GM10266 (cell line): Measurements from ENCODE around the gene SHISA7.

Source experiments
- DNase-seq: peaks from one replicate; pipeline ENCODE4 v3.0.0; 2012; ENCODE audit errors: extremely low spot score
- TF ChIP-seq, protein P1 (sequence below): IDR thresholded peaks from 2 replicates; pipeline ENCODE4 v1.5.1; 2012; ENCODE audit warnings: mild to moderate bottlenecking, low read depth; ENCODE audit not compliant: control insufficient read depth, insufficient read depth; ENCODE audit errors: missing control alignments

Gene SHISA7

GRCh38 chr19:55382013-55382412 is 61.1 kb downstream of the SHISA7 start:
- TF ChIP-seq, protein P1, sequence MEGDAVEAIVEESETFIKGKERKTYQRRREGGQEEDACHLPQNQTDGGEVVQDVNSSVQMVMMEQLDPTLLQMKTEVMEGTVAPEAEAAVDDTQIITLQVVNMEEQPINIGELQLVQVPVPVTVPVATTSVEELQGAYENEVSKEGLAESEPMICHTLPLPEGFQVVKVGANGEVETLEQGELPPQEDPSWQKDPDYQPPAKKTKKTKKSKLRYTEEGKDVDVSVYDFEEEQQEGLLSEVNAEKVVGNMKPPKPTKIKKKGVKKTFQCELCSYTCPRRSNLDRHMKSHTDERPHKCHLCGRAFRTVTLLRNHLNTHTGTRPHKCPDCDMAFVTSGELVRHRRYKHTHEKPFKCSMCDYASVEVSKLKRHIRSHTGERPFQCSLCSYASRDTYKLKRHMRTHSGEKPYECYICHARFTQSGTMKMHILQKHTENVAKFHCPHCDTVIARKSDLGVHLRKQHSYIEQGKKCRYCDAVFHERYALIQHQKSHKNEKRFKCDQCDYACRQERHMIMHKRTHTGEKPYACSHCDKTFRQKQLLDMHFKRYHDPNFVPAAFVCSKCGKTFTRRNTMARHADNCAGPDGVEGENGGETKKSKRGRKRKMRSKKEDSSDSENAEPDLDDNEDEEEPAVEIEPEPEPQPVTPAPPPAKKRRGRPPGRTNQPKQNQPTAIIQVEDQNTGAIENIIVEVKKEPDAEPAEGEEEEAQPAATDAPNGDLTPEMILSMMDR, result no peak
- no peak for DNase-seq

- TF ChIP-seq, protein P1, result no peak
- DNase-seq, result no peak
Observed at GRCh38 chr19:55379174-55379573, 63.9 kb downstream of the SHISA7 start.
